Measurements from ENCODE around the gene GINS1.
"Not testable (repeated sequence)": the region's sequence is repeated elsewhere in the genome, so short reads cannot be mapped to it uniquely, and the experiment has no call there.

DNA sequence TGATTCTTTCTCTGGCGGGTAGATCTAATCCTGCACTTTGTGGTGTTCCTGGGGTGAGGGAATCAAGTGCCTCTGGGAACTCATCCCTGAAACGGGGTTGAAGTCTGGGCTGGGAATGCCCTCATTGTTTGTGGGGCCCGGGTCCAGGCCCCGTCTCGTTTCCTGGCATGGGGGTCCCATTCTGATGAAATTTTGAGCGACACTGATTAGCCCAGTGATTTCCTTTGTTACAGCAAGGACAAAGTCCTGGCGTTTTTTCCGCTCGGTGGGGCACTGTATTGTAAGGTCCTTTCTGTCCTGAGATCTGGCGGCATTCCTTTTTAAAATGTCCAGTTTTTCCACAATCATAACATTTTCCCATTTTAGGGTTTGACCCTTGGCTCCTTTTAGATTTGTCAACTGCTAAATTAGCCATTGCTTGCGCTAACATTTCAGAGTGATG, 7.2 kb upstream of the GINS1 start:
- TF ChIP-seq, protein P1, sequence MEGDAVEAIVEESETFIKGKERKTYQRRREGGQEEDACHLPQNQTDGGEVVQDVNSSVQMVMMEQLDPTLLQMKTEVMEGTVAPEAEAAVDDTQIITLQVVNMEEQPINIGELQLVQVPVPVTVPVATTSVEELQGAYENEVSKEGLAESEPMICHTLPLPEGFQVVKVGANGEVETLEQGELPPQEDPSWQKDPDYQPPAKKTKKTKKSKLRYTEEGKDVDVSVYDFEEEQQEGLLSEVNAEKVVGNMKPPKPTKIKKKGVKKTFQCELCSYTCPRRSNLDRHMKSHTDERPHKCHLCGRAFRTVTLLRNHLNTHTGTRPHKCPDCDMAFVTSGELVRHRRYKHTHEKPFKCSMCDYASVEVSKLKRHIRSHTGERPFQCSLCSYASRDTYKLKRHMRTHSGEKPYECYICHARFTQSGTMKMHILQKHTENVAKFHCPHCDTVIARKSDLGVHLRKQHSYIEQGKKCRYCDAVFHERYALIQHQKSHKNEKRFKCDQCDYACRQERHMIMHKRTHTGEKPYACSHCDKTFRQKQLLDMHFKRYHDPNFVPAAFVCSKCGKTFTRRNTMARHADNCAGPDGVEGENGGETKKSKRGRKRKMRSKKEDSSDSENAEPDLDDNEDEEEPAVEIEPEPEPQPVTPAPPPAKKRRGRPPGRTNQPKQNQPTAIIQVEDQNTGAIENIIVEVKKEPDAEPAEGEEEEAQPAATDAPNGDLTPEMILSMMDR (IDR thresholded peaks at IDR 0.05), result not testable (repeated sequence)
- TF ChIP-seq ZFX (IDR thresholded peaks at IDR 0.05; ENCODE audit: borderline replicate concordance), result not testable (repeated sequence)

All from 22Rv1 (cell line).